Activated gamma-delta T cell (primary cell): ENCODE data around the gene LHFPL3.
"Not testable (repeated sequence)": the region's sequence is repeated elsewhere in the genome, so short reads cannot be mapped to it uniquely, and the experiment has no call there.

ENCODE experiments used
- DNase-seq: peaks from one replicate; lab custom pipeline; 2025; lab: John Stamatoyannopoulos, UW

LHFPL3 gene

DNA sequence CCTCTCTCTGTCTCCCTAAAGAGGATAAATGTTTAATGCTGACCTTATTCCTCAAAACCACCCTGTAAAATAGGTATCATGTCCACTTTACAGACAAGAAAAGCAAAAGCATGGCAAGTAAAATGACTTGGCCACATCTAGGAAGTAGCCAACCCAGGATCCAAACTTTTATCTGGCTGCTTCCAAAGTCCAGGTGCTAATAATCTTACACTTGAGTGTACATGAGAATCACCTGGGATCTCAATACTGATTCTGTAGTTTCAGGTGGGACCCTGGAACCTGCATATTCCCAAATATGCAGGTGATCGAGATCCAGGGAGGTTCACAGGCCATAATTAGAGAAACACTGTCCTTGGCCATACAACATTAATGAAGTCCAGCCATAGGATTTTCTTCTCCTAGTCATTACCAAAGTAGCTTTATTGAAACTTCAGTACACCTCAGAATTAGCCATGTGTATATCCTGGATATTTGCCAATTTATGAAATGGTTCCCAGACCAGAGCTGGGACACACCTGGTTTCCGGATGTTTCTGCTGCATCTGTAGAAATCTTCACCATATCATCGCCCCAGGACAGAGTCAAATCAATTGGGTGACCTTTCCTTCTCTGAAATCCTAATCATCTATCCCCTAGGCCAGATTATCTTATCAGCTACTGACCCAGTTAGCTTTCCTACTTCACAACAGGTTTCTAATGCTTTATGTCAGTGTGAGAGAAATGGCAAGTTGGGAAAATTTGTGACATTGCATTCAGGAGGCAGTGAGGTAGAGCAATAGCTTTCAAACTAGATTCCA, 566.5 kb downstream of the LHFPL3 start:
- DNase-seq, result no peak

DNA sequence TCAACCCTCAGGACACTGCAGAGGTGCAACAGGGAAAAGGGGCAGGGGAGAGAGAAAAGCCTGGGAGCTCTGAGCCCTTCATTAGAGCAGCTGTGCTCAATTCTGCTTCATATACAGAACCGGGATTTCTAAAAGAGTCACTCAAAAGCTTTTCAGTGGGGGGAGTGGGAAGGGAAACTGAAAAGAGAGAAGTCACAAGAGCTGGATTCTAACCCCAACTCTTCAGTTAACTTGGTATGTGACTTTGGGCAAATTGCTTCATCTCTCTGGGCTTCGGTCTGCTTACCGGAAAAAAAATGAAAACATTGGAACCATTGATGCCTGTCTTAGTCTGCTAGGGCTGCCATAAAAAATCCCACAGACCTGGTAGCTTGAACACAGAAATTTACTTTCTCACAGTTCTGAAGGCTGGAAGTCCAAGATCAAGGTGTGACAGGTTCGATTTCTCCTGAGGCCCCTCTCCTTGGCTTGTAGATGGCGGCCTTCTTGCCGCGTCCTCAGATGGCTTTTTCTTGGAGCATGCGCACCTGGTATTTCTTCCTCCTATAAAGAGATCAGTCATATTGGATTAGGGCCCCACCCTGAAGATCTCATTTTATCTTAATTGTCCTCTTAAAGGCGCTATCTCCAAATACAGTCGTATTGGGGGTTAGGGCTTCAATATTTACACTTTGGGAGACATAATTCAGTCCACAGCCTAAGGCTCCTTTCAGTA, 567.3 kb downstream of the LHFPL3 start:
- no peak for DNase-seq

GRCh38 chr7:104898434-104898833, 570.0 kb downstream of the LHFPL3 start:
- DNase-seq, result no peak

DNA sequence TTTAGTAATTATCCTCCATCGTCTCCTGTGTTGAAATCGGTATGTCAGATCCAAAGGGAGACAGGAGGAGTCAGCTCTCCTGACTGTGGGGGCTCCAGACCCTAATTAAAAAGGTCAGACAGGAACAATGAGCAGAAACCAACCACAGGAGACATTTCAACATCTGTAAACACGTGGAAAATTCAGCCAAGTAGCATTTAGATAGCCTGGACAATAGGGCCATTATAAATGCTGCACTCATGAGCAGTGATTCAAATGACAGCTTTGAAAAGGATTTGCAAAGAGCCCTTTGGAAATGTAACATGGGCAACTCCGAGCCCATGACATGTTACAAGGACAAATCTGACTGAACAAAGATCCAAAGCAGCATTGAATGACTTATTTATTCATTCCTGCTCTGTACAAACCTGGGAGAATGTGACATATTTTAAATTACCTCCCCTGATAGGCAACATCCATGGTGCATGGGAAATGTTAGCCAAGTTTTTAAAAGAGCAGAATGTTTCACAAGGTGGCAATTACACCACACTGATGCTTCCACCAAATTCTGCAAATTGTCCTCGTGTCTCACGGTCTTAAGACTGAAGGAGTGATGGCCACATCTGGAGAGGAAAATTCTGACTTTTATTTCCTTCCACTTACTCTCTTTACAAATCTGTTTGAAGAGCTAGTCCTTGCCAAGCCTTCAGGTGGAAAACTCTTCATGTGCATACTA, 572.3 kb downstream of the LHFPL3 start:
- no peak for DNase-seq

GRCh38 chr7:104901240-104901619, 572.8 kb downstream of the LHFPL3 start:
- no peak for DNase-seq

- DNase-seq, result no peak
Observed at GRCh38 chr7:104902183-104902582, 573.8 kb downstream of the LHFPL3 start.

GRCh38 chr7:104903044-104903443, 574.6 kb downstream of the LHFPL3 start:
- DNase-seq, result no peak

DNA sequence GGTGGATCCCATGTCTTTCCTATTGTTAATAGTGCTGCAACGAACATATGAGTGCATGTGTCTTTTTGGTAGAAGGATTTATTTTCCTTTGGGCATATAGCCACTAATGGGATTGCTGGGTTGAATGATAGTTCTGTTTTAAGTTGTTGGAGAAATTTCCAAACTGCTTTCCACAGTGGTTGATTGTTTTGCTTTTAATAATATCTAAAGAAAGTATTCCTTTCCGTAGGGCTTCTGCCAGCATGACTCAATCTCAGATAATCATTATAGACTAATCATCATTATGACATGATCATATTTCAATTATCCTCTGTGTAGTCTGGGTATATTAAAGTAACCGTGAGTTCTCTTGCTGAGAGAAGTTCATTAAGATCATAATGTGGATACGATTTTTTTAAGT, 575.4 kb downstream of the LHFPL3 start:
- DNase-seq, result no peak

DNA sequence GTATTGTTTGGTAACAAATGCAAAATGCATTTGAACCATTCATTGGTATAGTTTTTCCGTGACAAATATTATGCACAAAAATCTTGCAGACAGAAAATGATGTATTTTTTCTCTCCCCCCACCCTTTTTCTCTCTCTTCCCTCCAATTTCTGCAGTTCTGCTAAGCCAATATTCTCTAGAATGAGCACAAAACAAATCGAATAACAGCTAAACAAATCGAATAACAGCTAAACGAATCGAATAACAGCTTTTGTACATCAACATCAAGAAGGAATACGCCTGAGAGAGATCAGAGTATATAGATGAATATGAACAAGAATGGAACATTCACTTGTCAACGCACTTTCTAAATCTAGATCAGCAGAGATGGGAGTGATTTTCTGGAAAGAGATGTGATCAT, 577.6 kb downstream of the LHFPL3 start:
- DNase-seq, result no peak

DNA sequence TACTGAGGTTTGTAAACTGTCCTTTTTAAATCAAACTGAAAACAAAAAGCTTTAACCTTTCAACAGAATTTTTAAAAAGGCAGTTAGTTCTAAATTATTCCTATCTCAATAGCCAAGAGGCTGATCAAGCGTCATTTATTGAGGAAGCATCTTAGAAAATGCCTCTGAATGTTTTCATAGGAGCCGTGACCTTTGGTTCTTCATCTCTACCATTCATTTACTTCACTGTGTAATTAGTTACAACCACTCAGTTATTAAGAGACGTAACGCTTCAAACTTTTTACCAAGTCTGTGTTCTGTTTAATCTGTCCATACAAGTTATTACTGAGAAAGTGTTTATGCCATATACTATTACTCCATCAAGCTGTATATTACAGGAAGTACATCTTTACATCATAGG, 578.2 kb downstream of the LHFPL3 start:
- no peak for DNase-seq

- DNase-seq, result no peak
Observed at GRCh38 chr7:104908636-104909035, 580.2 kb downstream of the LHFPL3 start.

- no peak for DNase-seq
Observed at GRCh38 chr7:104909096-104909495, 580.7 kb downstream of the LHFPL3 start.

DNA sequence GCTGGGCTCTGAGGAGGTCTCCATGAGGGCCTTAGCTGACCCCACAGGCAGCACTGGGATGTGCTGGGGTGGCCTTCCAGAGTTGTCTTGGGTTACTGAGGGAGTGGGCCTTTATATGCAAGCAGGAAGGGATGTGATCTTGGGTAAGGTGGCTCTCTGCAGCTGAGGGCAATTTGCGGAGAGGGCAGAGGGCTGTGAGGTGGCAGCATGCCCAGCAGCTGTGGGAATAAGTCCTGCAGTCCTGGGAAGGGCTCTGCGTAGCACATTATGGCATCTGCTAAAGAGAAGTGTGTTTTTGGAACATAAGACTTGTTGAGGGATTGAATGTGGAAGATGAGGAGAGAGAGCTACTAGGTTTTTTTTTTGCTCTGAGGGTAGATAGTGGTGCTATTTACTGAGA, 586.0 kb downstream of the LHFPL3 start:
- DNase-seq, result no peak

DNA sequence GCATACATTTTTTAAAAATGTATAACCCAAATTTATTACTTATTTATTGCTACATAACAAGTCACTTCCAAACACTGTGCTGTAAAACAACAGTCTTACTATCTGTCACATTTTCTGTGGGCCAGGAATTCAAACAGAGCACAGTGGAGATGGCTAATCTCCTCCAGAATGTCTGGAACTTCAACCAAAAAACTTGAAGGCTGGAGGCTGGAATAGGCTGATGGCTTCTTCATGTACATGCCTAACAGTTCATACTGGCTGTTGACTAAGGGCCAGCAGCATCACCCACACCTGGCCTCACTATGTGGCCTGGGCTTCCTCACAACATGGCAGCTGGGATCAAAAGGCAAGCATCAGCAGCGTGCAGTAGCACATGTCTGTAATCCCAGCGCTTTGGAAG, 593.2 kb downstream of the LHFPL3 start:
- no peak for DNase-seq

DNA sequence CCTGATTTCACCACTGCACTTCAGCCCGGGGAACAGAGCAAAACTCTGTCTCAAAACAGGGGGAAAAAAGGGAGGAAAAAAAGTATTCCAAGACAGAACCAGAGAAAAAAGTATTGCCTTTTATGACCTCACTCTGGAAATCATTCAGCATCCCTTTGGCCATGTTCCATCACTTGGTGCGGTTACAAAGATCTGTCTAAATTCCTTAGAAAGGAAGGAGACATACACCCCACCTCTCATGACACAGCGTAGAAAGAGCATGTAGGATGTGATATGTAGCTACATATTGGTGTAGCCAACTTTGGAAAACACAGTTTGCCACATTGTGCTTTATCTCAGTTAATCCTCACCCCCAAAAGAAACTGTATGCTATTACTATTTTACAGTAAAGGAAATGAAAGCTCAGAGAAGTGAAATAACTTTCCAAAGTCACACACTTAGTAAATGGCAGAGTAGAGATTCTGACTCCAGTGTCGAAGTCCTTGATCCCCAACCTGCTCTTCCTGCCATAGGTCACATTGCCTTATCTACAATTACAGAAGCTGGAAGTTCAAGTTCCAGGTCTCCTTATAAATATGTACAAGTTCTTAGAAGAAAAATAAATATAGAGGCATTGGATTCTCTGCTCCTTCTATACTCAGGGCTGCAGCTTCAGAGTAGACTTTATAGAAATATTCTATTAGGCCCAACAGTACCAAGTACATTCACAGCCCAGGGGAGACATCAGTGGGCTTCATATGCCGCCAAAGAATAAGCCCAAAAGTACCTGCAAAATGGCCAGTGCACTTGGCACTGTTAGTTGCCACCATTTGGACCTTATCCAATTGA, 594.0 kb downstream of the LHFPL3 start:
- DNase-seq, result no peak

DNA sequence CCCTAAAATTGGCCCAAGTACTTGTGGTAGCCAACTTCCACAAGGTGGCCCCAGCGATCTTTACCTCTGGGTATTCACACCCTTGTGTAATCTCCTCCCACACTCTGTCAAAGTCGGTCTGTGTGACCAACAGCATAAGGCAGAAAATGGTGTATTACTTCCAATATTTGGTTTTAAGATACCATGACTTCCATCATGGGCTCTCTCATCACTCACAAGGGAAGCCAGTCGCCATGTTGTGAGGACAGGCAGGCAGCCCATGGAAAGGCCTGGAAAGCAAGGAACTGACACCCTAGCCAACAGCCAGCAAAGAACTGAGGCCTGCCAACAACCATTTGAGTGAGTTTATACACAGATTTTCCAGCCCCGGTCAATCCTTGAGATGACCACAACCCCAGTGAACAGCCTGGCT, 594.6 kb downstream of the LHFPL3 start:
- no peak for DNase-seq

- not testable (repeated sequence) for DNase-seq
Observed at GRCh38 chr7:104926189-104926588, 597.8 kb downstream of the LHFPL3 start.

DNA sequence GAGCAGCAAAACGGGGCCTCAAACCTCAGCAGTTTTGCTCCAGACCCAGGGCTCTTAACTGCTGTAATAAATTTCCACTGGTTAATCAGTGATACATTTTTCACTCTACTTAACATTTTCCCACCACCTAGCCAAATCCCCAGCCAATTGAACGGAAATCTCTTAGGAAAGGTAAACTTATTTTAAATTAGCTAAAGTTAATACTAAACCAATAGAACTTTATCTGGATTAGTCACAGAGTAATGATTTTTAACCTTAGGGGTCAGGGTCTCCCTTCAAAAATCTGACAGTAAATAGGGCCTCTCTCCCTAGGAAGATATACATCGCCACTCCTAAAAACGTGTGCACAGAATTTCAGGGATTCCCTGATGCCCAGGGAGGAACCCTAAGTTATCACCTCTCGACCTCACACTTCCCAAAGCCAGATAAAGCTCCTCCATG, 598.2 kb downstream of the LHFPL3 start:
- DNase-seq, result no peak

DNA sequence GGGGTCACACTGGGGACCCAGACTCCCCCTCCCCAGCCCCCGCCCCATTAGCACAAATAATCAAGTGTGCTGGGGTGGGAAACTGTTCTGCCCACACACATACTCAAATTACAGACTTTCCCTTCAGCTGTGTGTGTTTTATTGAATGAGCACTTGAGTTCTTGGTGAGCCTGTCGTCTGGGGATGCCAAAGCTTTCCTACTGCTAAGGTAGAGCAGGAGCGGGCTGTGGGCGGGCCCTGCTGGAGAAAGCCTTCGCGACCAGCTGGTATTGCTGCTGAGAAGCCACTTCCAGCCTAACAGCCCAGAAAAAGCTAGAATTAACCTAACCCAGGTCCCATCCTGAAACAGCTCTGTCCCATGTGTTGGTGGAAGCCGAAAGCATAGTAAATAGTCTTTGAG, 598.7 kb downstream of the LHFPL3 start:
- no peak for DNase-seq

DNA sequence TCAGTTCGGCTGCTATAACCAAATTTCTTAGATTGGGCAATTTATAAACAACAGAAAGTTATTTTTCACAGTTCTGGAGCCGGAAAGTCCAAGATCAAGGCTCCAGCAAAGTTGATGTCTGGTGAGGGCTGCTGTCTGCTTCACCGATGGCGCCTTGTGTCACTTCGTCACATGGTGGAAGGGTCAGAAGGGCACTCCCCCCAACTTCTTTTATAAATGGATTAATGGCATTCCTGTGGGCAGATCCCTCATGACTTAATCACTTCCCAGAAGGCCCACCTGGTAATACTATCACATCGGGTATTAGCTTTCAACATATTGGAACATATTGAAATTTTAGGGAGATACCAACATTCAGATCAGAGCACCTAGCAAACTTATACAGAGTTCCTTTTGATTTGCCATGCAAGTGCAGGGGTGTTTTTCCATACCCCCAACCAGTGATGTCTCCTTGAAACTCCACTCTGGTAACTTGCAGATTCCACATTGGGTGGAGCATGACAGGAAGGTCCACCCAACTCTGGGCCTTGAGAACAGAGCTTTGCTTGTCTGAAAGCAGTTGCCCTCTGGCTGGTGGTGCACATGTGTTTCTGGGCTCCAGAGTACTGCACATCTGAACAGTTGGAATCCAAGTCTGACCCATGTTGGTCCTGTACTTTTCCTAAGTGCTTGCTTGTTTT, 600.5 kb downstream of the LHFPL3 start:
- no peak for DNase-seq

DNA sequence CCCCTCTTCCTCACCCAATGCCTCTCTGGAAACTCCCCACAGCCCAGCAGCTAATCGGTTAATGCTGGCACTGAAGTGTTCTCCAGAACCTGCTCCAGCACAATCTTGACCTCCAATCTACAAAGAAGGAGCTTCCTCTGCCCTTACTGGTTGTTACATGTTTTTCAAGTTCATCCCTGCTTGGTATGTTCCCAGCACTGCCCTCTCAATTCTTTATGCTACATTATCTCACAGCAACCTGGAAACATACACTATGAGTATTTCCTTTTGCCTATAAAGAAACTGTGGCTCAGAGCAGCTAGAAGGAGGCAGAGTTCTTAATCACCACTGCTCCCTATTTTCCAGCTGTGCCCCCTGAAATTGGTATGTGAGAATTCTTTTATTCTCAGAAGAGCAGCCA, 601.5 kb downstream of the LHFPL3 start:
- no peak for DNase-seq
